NCI-H2196 treated with DMSO at 0.1 percent for 48 hours (cell line): ENCODE results near the gene CCP110.
A peak's percentile ranks its signal among the peaks of the same experiment; 100 is the strongest.
"Not testable (repeated sequence)": the region's sequence is repeated elsewhere in the genome, so short reads cannot be mapped to it uniquely, and the experiment has no call there.

Experiments used
- DNase-seq: peaks from one replicate; lab custom pipeline; 2025; ENCODE audit not compliant: unreplicated experiment; lab: John Stamatoyannopoulos, UW

CCP110 gene

DNA sequence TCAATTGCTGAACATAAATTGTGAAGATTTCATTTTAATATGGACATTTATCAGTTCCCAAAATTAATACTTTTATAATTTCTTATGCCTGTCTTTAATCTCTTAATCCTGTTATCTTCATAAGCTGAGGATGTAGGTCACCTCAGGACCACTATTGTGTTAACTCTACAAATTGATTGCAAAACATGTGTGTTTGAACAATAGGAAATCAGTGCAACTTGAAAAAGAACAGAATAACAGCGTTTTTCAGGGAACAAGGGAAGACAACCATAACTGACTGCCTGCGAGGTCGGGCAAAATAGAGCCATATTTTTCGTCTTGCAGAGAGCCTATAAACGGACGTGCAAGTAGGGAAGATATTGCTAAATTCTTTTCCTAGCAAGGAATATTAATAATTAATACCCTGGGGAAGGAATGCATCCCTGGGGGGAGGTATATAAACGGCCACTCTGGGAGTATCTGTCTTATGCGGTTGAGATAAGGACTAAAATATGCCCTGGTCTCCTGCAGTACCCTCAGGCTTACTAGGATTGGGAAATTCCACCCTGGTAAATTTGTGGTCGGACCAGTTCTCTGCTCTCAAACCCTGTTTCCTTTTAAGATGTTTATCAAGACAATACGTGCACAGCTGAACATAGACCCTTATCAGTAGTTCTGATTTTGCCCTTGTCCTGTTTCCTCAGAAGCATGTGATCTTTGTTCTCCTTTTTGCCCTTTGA lies 19.7 kb downstream of the CCP110 start:
- not testable (repeated sequence) for DNase-seq

DNA sequence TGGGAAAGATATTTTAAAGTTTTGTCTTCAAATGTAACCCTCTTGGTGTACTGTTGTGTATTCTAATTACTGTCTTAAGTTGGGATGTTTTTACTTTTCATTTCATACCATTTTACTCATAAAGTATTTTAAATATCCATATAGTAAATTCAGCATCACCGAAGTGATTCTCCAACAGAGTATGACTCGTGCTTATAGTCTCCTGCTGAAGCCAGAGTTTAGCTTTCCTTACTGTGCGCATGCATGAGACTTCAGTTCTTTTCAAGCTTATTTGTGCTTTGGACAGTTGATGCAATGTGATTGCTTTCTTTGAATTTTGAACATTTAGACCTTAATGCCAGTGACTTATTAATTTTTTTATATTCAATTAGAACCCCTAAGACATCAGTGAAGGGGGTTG lies 24.4 kb downstream of the CCP110 start:
- DNase-seq: no peak

DNA sequence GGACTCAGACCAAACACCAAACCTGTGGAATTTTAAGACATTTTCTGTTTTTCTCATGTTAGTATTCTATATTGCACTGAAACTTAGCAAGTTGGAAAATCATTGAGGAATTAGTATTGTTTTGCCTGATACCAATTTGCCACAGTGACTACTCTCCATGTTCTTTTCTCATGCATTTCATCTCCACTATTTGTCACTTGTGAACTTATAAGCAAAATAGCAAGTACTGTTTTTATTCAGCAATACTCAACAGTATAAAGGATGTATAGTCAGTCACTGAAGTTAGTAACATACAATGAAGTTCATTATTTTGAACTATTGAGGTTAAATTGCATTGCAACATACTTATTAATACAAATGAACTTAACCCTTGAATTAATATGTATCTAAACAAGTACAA lies 25.9 kb downstream of the CCP110 start:
- no peak for DNase-seq

GRCh38 chr16:19555186-19555937 lies 31.6 kb downstream of the CCP110 start, which contains the start of gene VPS35L:
TSS of gene VPS35L (plus strand) at chr16:19555703. CDS start at chr16:19555730, 27 bp downstream.
- DNase-seq: peak; percentile 95

GRCh38 chr16:19555938-19556771 lies 32.4 kb downstream of the CCP110 start:
- no peak for DNase-seq

DNA sequence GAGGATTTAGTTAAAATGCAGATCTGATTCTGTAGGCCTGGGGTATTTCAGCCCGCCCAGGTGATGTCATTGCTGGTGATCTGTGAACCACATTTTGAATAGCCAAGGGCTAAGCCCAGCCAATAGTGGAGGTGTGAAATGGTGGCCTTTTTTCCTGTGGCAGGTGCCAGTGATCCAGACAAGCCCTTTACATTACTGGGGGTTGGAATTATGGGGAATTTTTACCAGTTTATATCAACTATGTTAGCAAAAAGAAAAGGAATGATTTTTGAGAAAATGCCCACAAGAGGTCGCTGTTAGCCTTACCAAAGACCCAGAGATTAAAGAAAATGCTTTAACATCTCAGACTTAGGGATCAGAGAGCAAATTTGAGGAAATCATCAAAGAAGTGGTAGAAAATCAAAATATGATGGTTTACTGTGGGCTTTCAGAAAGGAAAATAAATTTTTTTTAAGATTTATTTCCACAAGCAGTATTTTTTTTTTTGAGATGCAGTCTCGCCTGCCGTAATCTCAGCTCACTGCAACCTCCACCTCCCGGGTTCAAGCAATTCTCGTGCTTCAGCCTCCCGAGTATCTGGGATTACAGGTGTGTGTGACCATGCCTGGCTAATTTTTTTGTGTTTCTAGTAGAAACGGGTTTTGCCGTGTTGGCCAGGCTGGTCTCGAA lies 35.6 kb downstream of the CCP110 start:
- DNase-seq: peak; percentile 53

DNA sequence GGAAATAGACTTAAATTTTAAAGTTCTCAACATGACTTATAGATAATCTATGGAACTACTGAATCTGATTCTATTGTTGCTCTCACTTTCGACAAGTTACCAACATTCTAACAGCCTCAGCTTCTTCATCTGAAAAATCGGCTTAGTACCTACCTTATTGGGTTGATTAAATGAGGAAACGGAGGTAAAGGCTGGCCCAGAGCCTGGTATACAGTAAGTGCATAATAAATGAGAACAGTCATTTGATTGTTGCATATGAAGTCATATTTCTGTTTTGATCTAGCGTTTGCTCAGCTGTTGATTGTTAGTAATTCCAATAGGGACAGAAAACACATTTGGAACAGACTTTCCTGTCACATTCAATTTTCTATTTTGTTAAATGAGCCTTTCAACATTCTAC lies 36.3 kb downstream of the CCP110 start:
- DNase-seq: no peak

DNA sequence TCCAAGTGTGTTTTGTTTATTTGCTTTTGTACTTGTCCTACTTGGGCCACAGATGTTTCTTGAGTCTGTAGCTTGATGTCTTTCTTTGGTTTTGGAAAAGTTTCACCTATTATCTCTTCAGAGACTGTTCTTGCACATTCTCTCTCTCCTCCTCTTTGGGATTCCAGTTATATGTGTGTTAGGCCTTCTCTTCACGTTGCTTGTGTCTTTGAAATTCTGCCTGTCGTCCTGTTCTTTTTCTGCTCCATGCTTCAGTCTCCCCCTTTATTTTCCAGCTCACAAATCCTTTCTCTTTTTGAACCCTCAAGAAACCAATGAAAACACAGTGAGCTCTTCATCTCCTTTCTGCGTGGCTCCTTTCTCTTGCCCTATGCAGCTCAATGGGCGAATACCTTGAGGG lies 39.6 kb downstream of the CCP110 start:
- no peak for DNase-seq

- DNase-seq: no peak
Observed at GRCh38 chr16:19566362-19566761, 42.6 kb downstream of the CCP110 start.

DNA sequence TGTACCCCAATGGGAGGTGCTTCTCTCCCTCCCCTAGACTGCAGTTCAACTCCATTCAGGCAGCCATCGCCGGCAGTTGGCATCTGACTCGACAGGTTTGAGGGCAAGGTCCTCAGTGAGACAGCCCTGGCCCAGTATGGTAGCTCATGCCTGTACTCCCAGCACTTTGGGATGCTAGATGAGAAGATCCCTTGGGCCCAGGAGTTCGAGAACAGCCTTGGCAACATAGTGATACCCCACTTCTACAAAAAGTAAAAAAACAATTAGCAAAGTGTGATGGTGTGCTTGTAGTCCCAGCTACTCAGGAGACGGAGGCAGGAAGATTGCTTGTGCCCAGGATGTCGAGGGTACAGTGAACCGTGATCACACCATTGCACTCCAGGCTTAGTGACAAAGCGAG lies 43.8 kb downstream of the CCP110 start:
- DNase-seq: no peak

DNA sequence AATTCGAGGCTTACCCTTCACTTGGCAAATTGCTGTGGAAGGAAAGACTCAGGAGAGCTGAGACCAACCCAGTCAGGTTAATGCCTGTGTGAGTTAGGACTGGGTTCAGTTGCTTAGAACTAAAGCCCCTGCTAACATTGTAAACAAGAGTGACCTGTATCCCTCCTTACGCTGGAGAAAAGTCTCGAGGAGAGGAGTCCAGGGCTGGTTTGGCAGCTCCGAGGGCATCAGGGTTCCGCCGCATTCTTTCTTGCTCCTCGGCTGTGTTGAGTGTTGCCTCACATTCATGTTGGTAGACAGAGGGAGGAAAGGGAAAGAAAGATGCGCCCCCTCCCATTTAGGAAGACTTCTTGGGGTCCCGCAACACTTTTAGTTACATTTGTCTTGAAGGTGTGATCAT lies 50.3 kb downstream of the CCP110 start:
- no peak for DNase-seq

GRCh38 chr16:19574615-19575014 lies 50.9 kb downstream of the CCP110 start:
- DNase-seq: no peak

- no peak for DNase-seq
Observed at GRCh38 chr16:19578378-19578971, 54.7 kb downstream of the CCP110 start.

DNA sequence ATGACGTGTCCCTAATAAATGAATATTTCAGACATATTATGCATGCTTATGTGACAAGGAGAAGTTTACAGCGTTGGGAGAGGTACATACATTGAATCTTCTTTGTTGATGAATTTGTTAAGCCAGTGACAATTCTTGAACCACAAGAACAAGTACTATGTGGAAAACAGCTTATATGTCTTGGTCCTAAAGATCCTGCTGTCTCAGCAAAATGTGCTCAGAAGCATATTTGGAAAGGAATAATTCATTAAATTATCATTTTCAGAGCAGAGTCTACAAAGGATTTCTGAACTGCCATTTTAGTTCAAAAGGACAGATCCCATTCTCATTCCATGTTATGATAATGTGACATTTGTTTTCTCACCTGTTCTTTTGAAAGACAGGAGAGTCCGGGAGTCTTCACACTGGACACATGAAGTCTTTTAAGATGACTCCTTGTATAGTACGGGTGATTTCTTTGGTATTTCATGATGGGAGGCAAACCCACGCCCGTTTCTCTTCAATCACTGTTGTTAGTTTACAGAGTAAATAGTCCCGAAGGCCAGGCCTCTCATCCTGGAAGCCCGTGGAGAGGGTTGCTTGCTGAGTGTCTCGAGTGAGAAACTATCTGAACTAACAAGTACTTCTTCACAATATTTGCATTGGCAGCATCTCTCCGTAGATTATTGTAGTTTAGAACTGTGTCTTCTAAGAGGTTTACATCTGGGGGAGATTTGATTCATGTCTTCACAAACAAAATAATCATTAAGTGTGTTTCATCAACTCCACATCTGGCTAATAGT lies 58.5 kb downstream of the CCP110 start:
- no peak for DNase-seq

DNA sequence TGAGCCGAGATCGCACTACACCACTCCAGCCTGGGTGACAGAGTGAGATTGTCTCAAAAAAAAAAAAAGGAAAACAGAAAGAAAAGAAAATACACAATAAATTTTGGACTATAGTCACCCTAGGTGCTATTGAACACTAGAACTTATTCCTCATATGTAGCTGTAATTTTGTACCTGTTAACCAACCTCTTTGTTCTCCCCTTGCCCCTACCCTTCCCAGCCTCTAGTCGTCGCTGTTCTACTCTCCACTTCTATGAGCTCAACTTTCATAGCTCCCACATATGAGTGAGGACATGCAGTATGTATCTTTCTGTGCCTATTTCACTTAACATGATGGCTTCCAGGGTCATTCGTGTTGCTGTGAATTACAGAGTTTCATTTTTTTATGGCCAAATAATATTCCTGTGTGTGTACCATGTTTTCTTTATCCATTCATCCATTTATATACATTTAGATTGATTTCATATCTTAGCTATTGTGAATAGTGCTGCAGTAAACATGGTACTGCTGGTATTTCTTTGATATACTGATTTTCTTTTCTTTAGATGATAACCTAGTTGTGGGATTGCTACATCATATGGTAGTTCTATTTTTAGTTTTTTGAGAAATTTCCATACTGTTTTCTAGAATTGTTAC lies 60.0 kb downstream of the CCP110 start:
- no peak for DNase-seq

- no peak for DNase-seq
Observed at GRCh38 chr16:19588661-19589060, 64.9 kb downstream of the CCP110 start.

DNA sequence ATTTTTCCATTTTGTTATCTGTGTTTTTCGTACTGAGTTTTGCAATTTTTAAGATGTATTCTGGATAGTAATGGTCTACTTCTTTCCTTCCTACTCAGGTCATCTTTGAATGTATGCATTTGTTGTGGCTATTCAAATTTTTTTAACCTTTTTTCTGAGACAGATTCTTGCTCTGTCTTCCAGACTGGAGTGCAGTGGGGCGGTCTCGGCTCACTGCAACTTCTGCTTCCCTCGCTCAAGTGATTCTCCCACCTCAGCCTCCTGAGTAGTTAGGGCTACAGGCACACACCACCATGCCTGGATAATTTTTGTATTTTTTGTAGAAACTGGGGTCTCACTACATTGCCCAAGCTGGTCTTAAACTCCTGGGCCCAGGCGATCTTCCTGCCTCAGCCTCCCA lies 65.4 kb downstream of the CCP110 start:
- no peak for DNase-seq

GRCh38 chr16:19589771-19590302 lies 66.1 kb downstream of the CCP110 start:
- no peak for DNase-seq
